ENCODE measurements around the gene PPM1J. TPM values are rescaled to one million over a fixed set of nuclear protein-coding genes. Genes with fewer than 3 reads are reported as not detected.

Gene PPM1J
- total and polyA plus RNA-seq, 2 of the 13 experiments (the other 11 are each of a cell fraction or from before 2014, with no cell fraction given) = 0.07 to 0.22 TPM

DNA sequence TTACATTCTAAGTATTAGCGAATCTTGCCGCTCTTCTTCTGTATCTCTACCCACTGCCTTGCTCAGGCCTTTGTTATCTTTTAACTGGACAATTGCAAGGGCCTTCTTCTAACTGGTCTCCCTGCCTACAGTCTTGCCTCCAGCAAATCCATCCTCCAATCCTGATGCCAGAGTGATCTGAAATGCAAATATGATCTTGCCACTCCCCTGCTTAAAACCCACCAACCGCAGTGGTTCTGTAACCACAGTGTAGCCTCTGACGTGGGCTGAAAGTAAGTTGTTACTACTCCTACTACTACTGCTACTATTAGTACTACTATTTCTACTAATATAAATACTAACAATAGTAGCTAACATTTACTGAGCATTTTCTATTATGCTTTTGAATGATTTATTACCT, 28.3 kb downstream of the PPM1J start (continued):
- TF ChIP-seq, protein P1, sequence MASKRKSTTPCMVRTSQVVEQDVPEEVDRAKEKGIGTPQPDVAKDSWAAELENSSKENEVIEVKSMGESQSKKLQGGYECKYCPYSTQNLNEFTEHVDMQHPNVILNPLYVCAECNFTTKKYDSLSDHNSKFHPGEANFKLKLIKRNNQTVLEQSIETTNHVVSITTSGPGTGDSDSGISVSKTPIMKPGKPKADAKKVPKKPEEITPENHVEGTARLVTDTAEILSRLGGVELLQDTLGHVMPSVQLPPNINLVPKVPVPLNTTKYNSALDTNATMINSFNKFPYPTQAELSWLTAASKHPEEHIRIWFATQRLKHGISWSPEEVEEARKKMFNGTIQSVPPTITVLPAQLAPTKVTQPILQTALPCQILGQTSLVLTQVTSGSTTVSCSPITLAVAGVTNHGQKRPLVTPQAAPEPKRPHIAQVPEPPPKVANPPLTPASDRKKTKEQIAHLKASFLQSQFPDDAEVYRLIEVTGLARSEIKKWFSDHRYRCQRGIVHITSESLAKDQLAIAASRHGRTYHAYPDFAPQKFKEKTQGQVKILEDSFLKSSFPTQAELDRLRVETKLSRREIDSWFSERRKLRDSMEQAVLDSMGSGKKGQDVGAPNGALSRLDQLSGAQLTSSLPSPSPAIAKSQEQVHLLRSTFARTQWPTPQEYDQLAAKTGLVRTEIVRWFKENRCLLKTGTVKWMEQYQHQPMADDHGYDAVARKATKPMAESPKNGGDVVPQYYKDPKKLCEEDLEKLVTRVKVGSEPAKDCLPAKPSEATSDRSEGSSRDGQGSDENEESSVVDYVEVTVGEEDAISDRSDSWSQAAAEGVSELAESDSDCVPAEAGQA (IDR thresholded peaks at IDR 0.05; ENCODE audit: low read depth) = no peak
- TF ChIP-seq, protein P1 (CRISPR knock-in tag; IDR thresholded peaks at IDR 0.05; ENCODE audit: borderline replicate concordance) = no peak
- TF ChIP-seq ZBTB42 (CRISPR knock-in tag; IDR thresholded peaks at IDR 0.05) (no peak), FOXK1 (CRISPR knock-in tag; IDR thresholded peaks at IDR 0.05; ENCODE audit: borderline replicate concordance, low read depth) (no peak), MATR3 (CRISPR knock-in tag; IDR thresholded peaks at IDR 0.05) (no peak), TBP (CRISPR knock-in tag; IDR thresholded peaks at IDR 0.05) (no peak)

DNA sequence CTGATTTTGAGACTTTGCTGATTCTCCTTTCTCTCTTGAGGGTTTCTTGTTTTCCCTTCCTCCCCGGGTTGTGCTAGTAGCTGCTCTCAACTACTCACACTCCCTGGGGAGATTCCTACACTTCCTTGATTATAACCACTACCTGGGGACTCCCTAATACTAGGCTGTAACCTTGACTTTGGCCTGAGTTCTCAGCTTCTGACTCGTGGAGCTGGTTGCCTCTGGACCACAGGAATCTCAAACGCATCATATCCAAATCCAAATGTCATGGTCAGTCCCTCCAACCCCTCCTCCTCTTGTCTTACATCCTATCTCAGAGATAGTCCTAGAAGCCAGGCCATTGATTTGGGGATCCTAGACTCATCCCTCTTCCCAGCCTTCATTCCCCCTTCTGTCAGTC, 28.7 kb downstream of the PPM1J start:
- in situ Hi-C loops (cut with HindIII; ENCODE audit: extremely low pct_ligation_motif_present, low pct_unique_long_range_greater_than_20kb) = no loop called here
- ChIA-PET CTCF (ENCODE audit: low intra/inter-chr PET ratio, low total read pairs) (no interaction called here), POLR2A (no interaction called here)
- DNase-seq (ENCODE audit: low spot score) (no peak), ATAC-seq (no peak), FAIRE-seq (no peak)
- 79% methylated on average over 3 of the region's 3 CpGs for WGBS (ENCODE audit: low lambda C conversion rate)
- Histone ChIP-seq H3K4me3 (replicated peaks in 1 of 3; ENCODE audit: insufficient read depth in 1 of 3, low read depth in 2 of 3, low read length in 3 of 3) (no peak overlapping the region), H3K27me3 (ENCODE audit: control insufficient read depth in 1 of 2, insufficient read depth in 2 of 2, low read length in 2 of 2) (no peaks in the 10 kb centered on the region), H3K36me3 (replicated peaks in 1 of 2; ENCODE audit: control insufficient read depth in 1 of 2, insufficient read depth in 2 of 2, low read length in 2 of 2) (peaks cover 7 to 18% of the 10 kb centered on the region in 2 experiments), H3K9ac (ENCODE audit: insufficient read depth, low read depth, low read length) (no peak overlapping the region), H3K4me2 (ENCODE audit: low read depth, low read length) (no peak overlapping the region), H3K4me1 (ENCODE audit: insufficient read depth, low read length) (no peaks in the 10 kb centered on the region), H4K20me1 (ENCODE audit: insufficient read depth, low read length) (no peaks in the 10 kb centered on the region), H2AFZ (ENCODE audit: low read length) (no peak overlapping the region), H3K27ac (ENCODE audit: extremely low read length, insufficient read depth, low read length) (no peak overlapping the region), H3K9me3 (ENCODE audit: low read length) (no peaks in the 10 kb centered on the region), H3K79me2 (ENCODE audit: insufficient read depth, low read length) (peaks cover 19% of the 10 kb centered on the region)
- intact Hi-C loops (cut with micrococcal nuclease; ENCODE audit: unreplicated experiment) = no loop called here
- TF ChIP-seq HCFC1 (IDR thresholded peaks at IDR 0.05; ENCODE audit: low read depth, low read length) = no peak
- BruUV-seq (replicated peaks) = no TSS peak

Data from HepG2 (cell line).